ENCODE data around the gene PDF. TPM values are rescaled to one million over a fixed set of nuclear protein-coding genes. Genes with fewer than 3 reads are reported as not detected.
A peak's percentile ranks its signal among the peaks of the same experiment; 100 is the strongest.

Gene PDF
- total and polyA plus RNA-seq, 2 of the 13 experiments (the other 11 are each of a cell fraction or from before 2014, with no cell fraction given): 12.4 to 48.8 TPM

DNA sequence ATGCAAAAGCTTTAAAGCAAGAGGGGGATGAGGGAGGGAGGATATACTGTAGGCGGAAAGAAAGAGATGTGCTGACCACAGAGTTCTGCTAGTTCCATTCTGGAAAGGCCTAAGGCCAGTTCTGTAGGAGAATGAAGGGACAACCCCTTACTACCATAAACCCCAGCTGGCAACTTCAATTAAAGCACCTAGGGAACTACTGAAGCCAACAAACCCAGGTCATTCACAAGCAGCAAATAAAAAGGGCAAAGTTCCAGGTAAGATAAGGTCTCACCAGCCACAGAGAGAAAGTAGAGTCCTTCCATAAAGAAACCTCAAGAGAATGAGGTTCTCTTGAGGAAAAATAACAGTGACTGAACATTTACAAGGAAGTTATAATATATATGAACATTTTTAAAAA lies 42.6 kb upstream of the PDF start:
- Histone ChIP-seq H3K79me2 (ENCODE audit: insufficient read depth, low read length) (no peaks in the 10 kb centered on the region), H3K4me2 (ENCODE audit: low read depth, low read length) (no peak overlapping the region), H3K4me1 (ENCODE audit: insufficient read depth, low read length) (peaks cover 38% of the 10 kb centered on the region), H2AFZ (ENCODE audit: low read length) (no peak overlapping the region), H4K20me1 (ENCODE audit: insufficient read depth, low read length) (no peaks in the 10 kb centered on the region), H3K27me3 (ENCODE audit: control insufficient read depth in 1 of 2, insufficient read depth in 2 of 2, low read length in 2 of 2) (no peaks in the 10 kb centered on the region), H3K9ac (ENCODE audit: insufficient read depth, low read depth, low read length) (no peak overlapping the region), H3K36me3 (replicated peaks in 1 of 2; ENCODE audit: control insufficient read depth in 1 of 2, insufficient read depth in 2 of 2, low read length in 2 of 2) (peaks cover 14 to 44% of the 10 kb centered on the region in 2 experiments), H3K27ac (ENCODE audit: extremely low read length, insufficient read depth, low read length) (peak overlapping the region; percentile 5), H3K4me3 (replicated peaks in 1 of 3; ENCODE audit: insufficient read depth in 1 of 3, low read depth in 2 of 3, low read length in 3 of 3) (no peak overlapping the region), H3K9me3 (ENCODE audit: low read length) (no peaks in the 10 kb centered on the region)
- BruUV-seq (replicated peaks): no TSS peak
- TF ChIP-seq, protein P1, sequence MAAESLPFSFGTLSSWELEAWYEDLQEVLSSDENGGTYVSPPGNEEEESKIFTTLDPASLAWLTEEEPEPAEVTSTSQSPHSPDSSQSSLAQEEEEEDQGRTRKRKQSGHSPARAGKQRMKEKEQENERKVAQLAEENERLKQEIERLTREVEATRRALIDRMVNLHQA (CRISPR knock-in tag; IDR thresholded peaks at IDR 0.05): no peak
- TF ChIP-seq ZNF598 (CRISPR knock-in tag; IDR thresholded peaks at IDR 0.05; ENCODE audit: borderline replicate concordance): no peak
- no peak for TF ChIP-seq HDAC6 (IDR thresholded peaks at IDR 0.05; ENCODE audit: low read depth, low read length)
- no peak for TF ChIP-seq NFE2 (CRISPR knock-in tag; IDR thresholded peaks at IDR 0.05)
- TF ChIP-seq TGIF2 (CRISPR knock-in tag; IDR thresholded peaks at IDR 0.05): no peak
- no peak for TF ChIP-seq DPF2 (CRISPR knock-in tag; IDR thresholded peaks at IDR 0.05; ENCODE audit: borderline replicate concordance, low read depth)
- TF ChIP-seq, protein P2, sequence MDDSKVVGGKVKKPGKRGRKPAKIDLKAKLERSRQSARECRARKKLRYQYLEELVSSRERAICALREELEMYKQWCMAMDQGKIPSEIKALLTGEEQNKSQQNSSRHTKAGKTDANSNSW (CRISPR knock-in tag; IDR thresholded peaks at IDR 0.05; ENCODE audit: borderline replicate concordance): no peak
- no peak for TF ChIP-seq ZBTB34 (CRISPR knock-in tag; IDR thresholded peaks at IDR 0.05)
- no peak for TF ChIP-seq ZNF44 (CRISPR knock-in tag; IDR thresholded peaks at IDR 0.05)
- TF ChIP-seq, protein P3, sequence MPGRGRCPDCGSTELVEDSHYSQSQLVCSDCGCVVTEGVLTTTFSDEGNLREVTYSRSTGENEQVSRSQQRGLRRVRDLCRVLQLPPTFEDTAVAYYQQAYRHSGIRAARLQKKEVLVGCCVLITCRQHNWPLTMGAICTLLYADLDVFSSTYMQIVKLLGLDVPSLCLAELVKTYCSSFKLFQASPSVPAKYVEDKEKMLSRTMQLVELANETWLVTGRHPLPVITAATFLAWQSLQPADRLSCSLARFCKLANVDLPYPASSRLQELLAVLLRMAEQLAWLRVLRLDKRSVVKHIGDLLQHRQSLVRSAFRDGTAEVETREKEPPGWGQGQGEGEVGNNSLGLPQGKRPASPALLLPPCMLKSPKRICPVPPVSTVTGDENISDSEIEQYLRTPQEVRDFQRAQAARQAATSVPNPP (CRISPR knock-in tag; IDR thresholded peaks at IDR 0.05): no peak
- POLR2A ChIA-PET: interaction anchor here (1.1 kb wide), 1 partner anchor 9 kb away, joined by 3 read pairs; no protein-coding TSS in a partner anchor
- in situ Hi-C loops (cut with HindIII; ENCODE audit: extremely low pct_ligation_motif_present, low pct_unique_long_range_greater_than_20kb): no loop called here
- ATAC-seq (no peak; the same call in 2 of the 3 replicates), FAIRE-seq (no peak), DNase-seq (ENCODE audit: low spot score) (no peak)
- CTCF ChIA-PET (ENCODE audit: low intra/inter-chr PET ratio, low total read pairs): no interaction called here
- WGBS (ENCODE audit: low lambda C conversion rate): 97% methylated on average over 1 of the region's 1 CpG
- intact Hi-C loops (cut with micrococcal nuclease; ENCODE audit: unreplicated experiment): no loop called here
